ENCODE measurements around the gene PCDH9. TPM values are rescaled to one million over a fixed set of nuclear protein-coding genes. Genes with fewer than 3 reads are reported as not detected.

Gene PCDH9
- total RNA-seq, 6 donors from 2014 or later = 3.1 to 19.4 (median 7.8) TPM

GRCh38 chr13:66612983-66613382, 617.2 kb downstream of the PCDH9 start:
- H3K27ac ChIP-seq = no peak overlapping the region
- no peaks in the 10 kb centered on the region for H3K27me3 ChIP-seq
- TF ChIP-seq EP300 (IDR thresholded peaks at IDR 0.05) (no peak), CTCF (IDR thresholded peaks at IDR 0.05) (no peak), POLR2A (IDR thresholded peaks at IDR 0.05) (no peak), POLR2AphosphoS5 (IDR thresholded peaks at IDR 0.05) (no peak)
- H3K9me3 ChIP-seq = no peaks in the 10 kb centered on the region
- no peak for ATAC-seq (ENCODE audit: low FRiP score in 2 of 2)
- 92 to 98% methylated on average over 6 of the region's 6 CpGs for WGBS, 2 donors
- no peak overlapping the region for H3K4me3 ChIP-seq
- no peaks in the 10 kb centered on the region for H3K4me1 ChIP-seq
- peak in 1 of 2 donors; percentile 14 for DNase-seq
- H3K36me3 ChIP-seq = no peaks in the 10 kb centered on the region

GRCh38 chr13:66586489-66586888, 643.6 kb downstream of the PCDH9 start:
- ATAC-seq (ENCODE audit: low FRiP score in 2 of 2) (no peak), DNase-seq (no peak)
- no peaks in the 10 kb centered on the region for H3K27me3 ChIP-seq
- WGBS, 2 donors = 47% methylated on average over 3 of the region's 3 CpGs
- H3K36me3 ChIP-seq = no peaks in the 10 kb centered on the region
- H3K4me3 ChIP-seq = no peak overlapping the region
- H3K4me1 ChIP-seq = no peaks in the 10 kb centered on the region
- no peaks in the 10 kb centered on the region for H3K9me3 ChIP-seq
- H3K27ac ChIP-seq = no peak overlapping the region
- no peak for TF ChIP-seq CTCF (IDR thresholded peaks at IDR 0.05)
- no peak for TF ChIP-seq POLR2A (IDR thresholded peaks at IDR 0.05)
- no peak for TF ChIP-seq EP300 (IDR thresholded peaks at IDR 0.05)
- TF ChIP-seq POLR2AphosphoS5 (IDR thresholded peaks at IDR 0.05) = no peak

- H3K27me3 ChIP-seq = no peaks in the 10 kb centered on the region
- DNase-seq (no peak), ATAC-seq (ENCODE audit: low FRiP score in 2 of 2) (no peak)
- TF ChIP-seq EP300 (IDR thresholded peaks at IDR 0.05) (no peak), POLR2A (IDR thresholded peaks at IDR 0.05) (no peak), CTCF (IDR thresholded peaks at IDR 0.05) (no peak), POLR2AphosphoS5 (IDR thresholded peaks at IDR 0.05) (no peak)
- H3K27ac ChIP-seq = no peak overlapping the region
- WGBS, 2 donors = 86 to 90% methylated on average over 1 of the region's 1 CpG
- no peaks in the 10 kb centered on the region for H3K4me1 ChIP-seq
- H3K36me3 ChIP-seq = no peaks in the 10 kb centered on the region
- no peaks in the 10 kb centered on the region for H3K9me3 ChIP-seq
- no peak overlapping the region for H3K4me3 ChIP-seq
Measured at GRCh38 chr13:66585669-66586203, 644.4 kb downstream of the PCDH9 start.

GRCh38 chr13:66581675-66582074, 648.5 kb downstream of the PCDH9 start:
- Histone ChIP-seq H3K4me3 (no peak overlapping the region), H3K4me1 (no peaks in the 10 kb centered on the region), H3K9me3 (no peaks in the 10 kb centered on the region), H3K27ac (no peak overlapping the region), H3K27me3 (no peaks in the 10 kb centered on the region), H3K36me3 (no peaks in the 10 kb centered on the region)
- 93% methylated on average over 2 of the region's 2 CpGs for WGBS, 2 donors
- DNase-seq (no peak), ATAC-seq (ENCODE audit: low FRiP score in 2 of 2) (no peak)
- TF ChIP-seq POLR2AphosphoS5 (IDR thresholded peaks at IDR 0.05) = no peak
- no peak for TF ChIP-seq CTCF (IDR thresholded peaks at IDR 0.05)
- TF ChIP-seq EP300 (IDR thresholded peaks at IDR 0.05) = no peak
- no peak for TF ChIP-seq POLR2A (IDR thresholded peaks at IDR 0.05)

- ATAC-seq (ENCODE audit: low FRiP score in 2 of 2) (no peak), DNase-seq (no peak)
- TF ChIP-seq POLR2AphosphoS5 (IDR thresholded peaks at IDR 0.05) (no peak), POLR2A (IDR thresholded peaks at IDR 0.05) (no peak), CTCF (IDR thresholded peaks at IDR 0.05) (no peak), EP300 (IDR thresholded peaks at IDR 0.05) (no peak)
- Histone ChIP-seq H3K4me1 (no peaks in the 10 kb centered on the region), H3K36me3 (no peaks in the 10 kb centered on the region), H3K27ac (no peak overlapping the region), H3K4me3 (no peak overlapping the region), H3K27me3 (no peaks in the 10 kb centered on the region), H3K9me3 (no peaks in the 10 kb centered on the region)
- WGBS, 2 donors = 55 to 69% methylated on average over 2 of the region's 2 CpGs
Measured at GRCh38 chr13:66578305-66578704, 651.8 kb downstream of the PCDH9 start.

Measured in upper lobe of left lung (tissue), 6 donors.